BE2C (cell line): ENCODE measurements around the gene MFSD8.

Experiments
- DNase-seq: peaks from one replicate; pipeline ENCODE4 v3.0.0-alpha.2; 2020
- H3K27me3 ChIP-seq: fragments of 250-450 bp; sonication (Bioruptor Pico); 2 replicates; pipeline ENCODE4 v1.5.1; 2020; ENCODE audit warnings: mild to moderate bottlenecking
- H3K36me3 ChIP-seq: fragments of 250-450 bp; sonication (Bioruptor Pico); 2 replicates; pipeline ENCODE4 v1.5.1; 2020; ENCODE audit warnings: mild to moderate bottlenecking
- H3K4me1 ChIP-seq: fragments of 250-450 bp; sonication (Bioruptor Pico); 2 replicates; pipeline ENCODE4 v1.5.1; 2020
- H3K4me3 ChIP-seq: 2 replicates; pipeline ENCODE4 v1.5.1; 2011; ENCODE audit warnings: low read depth, low read length
- H3K9me3 ChIP-seq: fragments of 250-450 bp; sonication (Bioruptor Pico); 2 replicates; pipeline ENCODE4 v1.5.1; 2020
- TF ChIP-seq, protein P1 (sequence below): IDR thresholded peaks from 2 replicates; pipeline ENCODE4 v1.5.1; 2012; ENCODE audit warnings: mild to moderate bottlenecking, low read depth, low read length

MFSD8 gene

GRCh38 chr4:127881563-127881864 lies 83.5 kb downstream of the MFSD8 start:
- Histone ChIP-seq H3K36me3 (peaks cover 32% of the 10 kb centered on the region), H3K27me3 (no peaks in the 10 kb centered on the region), H3K4me3 (peak overlapping the region; percentile 94), H3K4me1 (no peaks in the 10 kb centered on the region), H3K9me3 (no peaks in the 10 kb centered on the region)
- DNase-seq: no peak
- TF ChIP-seq, protein P1, sequence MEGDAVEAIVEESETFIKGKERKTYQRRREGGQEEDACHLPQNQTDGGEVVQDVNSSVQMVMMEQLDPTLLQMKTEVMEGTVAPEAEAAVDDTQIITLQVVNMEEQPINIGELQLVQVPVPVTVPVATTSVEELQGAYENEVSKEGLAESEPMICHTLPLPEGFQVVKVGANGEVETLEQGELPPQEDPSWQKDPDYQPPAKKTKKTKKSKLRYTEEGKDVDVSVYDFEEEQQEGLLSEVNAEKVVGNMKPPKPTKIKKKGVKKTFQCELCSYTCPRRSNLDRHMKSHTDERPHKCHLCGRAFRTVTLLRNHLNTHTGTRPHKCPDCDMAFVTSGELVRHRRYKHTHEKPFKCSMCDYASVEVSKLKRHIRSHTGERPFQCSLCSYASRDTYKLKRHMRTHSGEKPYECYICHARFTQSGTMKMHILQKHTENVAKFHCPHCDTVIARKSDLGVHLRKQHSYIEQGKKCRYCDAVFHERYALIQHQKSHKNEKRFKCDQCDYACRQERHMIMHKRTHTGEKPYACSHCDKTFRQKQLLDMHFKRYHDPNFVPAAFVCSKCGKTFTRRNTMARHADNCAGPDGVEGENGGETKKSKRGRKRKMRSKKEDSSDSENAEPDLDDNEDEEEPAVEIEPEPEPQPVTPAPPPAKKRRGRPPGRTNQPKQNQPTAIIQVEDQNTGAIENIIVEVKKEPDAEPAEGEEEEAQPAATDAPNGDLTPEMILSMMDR: no peak

- Histone ChIP-seq H3K9me3 (no peaks in the 10 kb centered on the region), H3K27me3 (no peaks in the 10 kb centered on the region), H3K4me1 (no peaks in the 10 kb centered on the region), H3K4me3 (peak within 1 kb of the TSS; percentile 94), H3K36me3 (peaks cover 27% of the 10 kb centered on the region)
- DNase-seq: peak; percentile 97
- TF ChIP-seq, protein P1: no peak
These were observed 84.0 kb downstream of the MFSD8 start, which contains the start of gene PLK4 for GRCh38 chr4:127880763-127881562. Gene PLK4 (plus strand): TSS chr4:127880893. CDS start chr4:127881135, 242 bp downstream.

GRCh38 chr4:127875791-127876190 lies 89.2 kb downstream of the MFSD8 start:
- TF ChIP-seq, protein P1: no peak
- no peak for DNase-seq
- no peak overlapping the region for H3K4me3 ChIP-seq
- no peaks in the 10 kb centered on the region for H3K9me3 ChIP-seq
- H3K27me3 ChIP-seq: no peaks in the 10 kb centered on the region
- H3K36me3 ChIP-seq: no peaks in the 10 kb centered on the region
- H3K4me1 ChIP-seq: no peaks in the 10 kb centered on the region

DNA sequence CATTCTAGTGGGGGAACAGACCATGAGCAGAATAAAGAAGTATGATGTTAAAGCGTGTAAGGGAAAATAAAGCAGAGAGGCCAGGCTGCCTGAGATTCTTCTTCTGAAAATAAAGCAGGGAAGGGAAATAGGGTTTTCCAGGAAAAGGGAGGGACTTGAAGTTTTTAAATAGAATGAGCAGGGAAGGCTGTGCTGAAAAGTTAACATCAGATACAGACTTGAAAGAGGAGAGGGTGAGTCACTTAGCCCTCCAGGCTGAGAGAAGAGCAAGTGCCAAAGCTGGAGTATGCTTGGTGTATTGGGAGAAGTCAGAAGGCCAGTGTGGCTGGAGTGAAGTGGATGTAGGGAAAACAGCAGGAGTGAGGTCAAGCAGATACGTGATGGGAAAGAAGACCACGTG lies 94.3 kb downstream of the MFSD8 start:
- Histone ChIP-seq H3K36me3 (no peaks in the 10 kb centered on the region), H3K9me3 (no peaks in the 10 kb centered on the region), H3K4me1 (no peaks in the 10 kb centered on the region), H3K27me3 (no peaks in the 10 kb centered on the region), H3K4me3 (no peak overlapping the region)
- TF ChIP-seq, protein P1: no peak
- no peak for DNase-seq

- TF ChIP-seq, protein P1: no peak
- Histone ChIP-seq H3K27me3 (no peaks in the 10 kb centered on the region), H3K9me3 (no peaks in the 10 kb centered on the region), H3K36me3 (no peaks in the 10 kb centered on the region), H3K4me3 (no peak overlapping the region), H3K4me1 (no peaks in the 10 kb centered on the region)
- DNase-seq: no peak
These were observed 94.7 kb downstream of the MFSD8 start for GRCh38 chr4:127870281-127870680.

DNA sequence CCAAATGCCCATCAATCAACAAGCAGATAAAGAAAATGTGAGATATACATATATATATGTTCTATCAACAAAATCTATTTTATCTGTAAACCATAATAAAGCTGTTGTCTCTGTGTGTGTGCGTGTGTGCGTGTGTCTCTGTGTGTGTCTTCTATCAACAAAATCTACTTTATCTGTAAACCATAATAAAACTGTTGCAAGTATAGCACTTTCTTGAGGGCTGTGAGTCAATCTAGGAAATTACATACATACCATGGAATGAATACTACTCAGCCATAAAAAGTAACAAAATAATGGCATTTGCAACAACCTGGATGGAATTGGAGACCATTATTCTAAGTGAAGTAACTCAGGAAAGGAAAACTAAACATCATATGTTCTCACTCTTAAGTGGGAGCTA lies 96.8 kb downstream of the MFSD8 start:
- Histone ChIP-seq H3K9me3 (no peaks in the 10 kb centered on the region; the same call in 1 of the 2 replicates), H3K4me3 (no peak overlapping the region), H3K36me3 (no peaks in the 10 kb centered on the region), H3K27me3 (no peaks in the 10 kb centered on the region), H3K4me1 (no peaks in the 10 kb centered on the region)
- no peak for DNase-seq
- TF ChIP-seq, protein P1: no peak
